Spleen (tissue), 7 donors: ENCODE results near the gene SUN1.

Experiments
- POLR2A ChIP-seq, 3 donors: fragments of 450-650 bp; IDR thresholded peaks; one replicate each; pipeline ENCODE4 v1.5.1; 2017; ENCODE audit warnings: antibody characterized with exemption in 3 of 3, mild to moderate bottlenecking in 1 of 3
- POLR2AphosphoS5 ChIP-seq, 3 donors: sonication (generic); formaldehyde crosslinking; IDR thresholded peaks; one replicate each; pipeline ENCODE4 v1.5.1; 2017; ENCODE audit warnings: antibody characterized with exemption in 3 of 3
- TF ChIP-seq, protein P1 (sequence below), 11 experiments: fragments of 200-600 bp in 7 of 11; fragments of 450-650 bp in 4 of 11; sonication (generic) in 4 of 11; IDR thresholded peaks in 8 of 11; conservative IDR thresholded peaks in 3 of 11; 1 replicate in 7 of 11; 2 replicates in 4 of 11; pipeline versions ENCODE4 v1.4.0 to v1.8.0; 2016 to 2021; ENCODE audit warnings: antibody characterized with exemption in 11 of 11, inconsistent platforms in 4 of 11, mild to moderate bottlenecking in 1 of 11
- donor health status: DM: no; HTN: no; CAD: no; lungs with moderate emphysema.
- donor health status: DM: no; HTN: no; CAD: no.
- donor health status: DM: no; HTN: no; CAD: no.

- TF ChIP-seq POLR2A (IDR thresholded peaks at IDR 0.05) = no peak
- TF ChIP-seq, protein P1, sequence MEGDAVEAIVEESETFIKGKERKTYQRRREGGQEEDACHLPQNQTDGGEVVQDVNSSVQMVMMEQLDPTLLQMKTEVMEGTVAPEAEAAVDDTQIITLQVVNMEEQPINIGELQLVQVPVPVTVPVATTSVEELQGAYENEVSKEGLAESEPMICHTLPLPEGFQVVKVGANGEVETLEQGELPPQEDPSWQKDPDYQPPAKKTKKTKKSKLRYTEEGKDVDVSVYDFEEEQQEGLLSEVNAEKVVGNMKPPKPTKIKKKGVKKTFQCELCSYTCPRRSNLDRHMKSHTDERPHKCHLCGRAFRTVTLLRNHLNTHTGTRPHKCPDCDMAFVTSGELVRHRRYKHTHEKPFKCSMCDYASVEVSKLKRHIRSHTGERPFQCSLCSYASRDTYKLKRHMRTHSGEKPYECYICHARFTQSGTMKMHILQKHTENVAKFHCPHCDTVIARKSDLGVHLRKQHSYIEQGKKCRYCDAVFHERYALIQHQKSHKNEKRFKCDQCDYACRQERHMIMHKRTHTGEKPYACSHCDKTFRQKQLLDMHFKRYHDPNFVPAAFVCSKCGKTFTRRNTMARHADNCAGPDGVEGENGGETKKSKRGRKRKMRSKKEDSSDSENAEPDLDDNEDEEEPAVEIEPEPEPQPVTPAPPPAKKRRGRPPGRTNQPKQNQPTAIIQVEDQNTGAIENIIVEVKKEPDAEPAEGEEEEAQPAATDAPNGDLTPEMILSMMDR (IDR thresholded peaks at IDR 0.05 in 8 of 11, conservative IDR thresholded peaks at IDR 0.05 in 3 of 11) = no peak
- no peak for TF ChIP-seq POLR2AphosphoS5 (IDR thresholded peaks at IDR 0.05)
These were observed 78.7 kb downstream of the SUN1 start for GRCh38 chr7:910931-911431.
